ENCODE measurements around the gene CCDC33. TPM values are rescaled to one million over a fixed set of nuclear protein-coding genes. Genes with fewer than 3 reads are reported as not detected.

The CCDC33 gene
- total RNA-seq, 4 donors from 2014 or later = 1.4 to 2.8 (median 1.7) TPM

DNA sequence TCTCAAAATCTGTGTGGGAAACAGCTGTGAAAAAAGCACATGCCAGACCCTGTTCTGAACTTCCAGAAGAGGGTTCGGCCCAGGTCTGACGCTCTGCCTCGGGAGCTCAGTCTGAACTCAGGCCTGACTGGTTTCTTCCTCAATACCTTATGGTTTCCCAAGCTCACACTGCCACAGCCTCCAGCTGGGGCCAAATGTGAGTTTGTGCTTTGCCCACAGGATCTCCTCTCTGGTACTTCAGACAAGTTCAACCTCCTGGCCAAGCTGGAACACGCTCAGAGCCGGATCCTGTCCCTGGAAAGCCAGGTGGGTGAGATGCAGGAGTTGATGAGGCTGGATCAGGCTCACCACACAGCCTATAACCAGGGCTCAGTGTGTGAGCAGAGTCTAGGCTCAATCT, 97.5 kb downstream of the CCDC33 start:
- H3K4me1 ChIP-seq = no peaks in the 10 kb centered on the region
- no peak overlapping the region for H3K4me3 ChIP-seq
- H3K27me3 ChIP-seq = no peaks in the 10 kb centered on the region
- no peak overlapping the region for H3K27ac ChIP-seq
- intact Hi-C loops (cut with DNase I; ENCODE audit: low total_unique reads) = no loop called here
- no peaks in the 10 kb centered on the region for H3K9me3 ChIP-seq
- TF ChIP-seq, protein P1, sequence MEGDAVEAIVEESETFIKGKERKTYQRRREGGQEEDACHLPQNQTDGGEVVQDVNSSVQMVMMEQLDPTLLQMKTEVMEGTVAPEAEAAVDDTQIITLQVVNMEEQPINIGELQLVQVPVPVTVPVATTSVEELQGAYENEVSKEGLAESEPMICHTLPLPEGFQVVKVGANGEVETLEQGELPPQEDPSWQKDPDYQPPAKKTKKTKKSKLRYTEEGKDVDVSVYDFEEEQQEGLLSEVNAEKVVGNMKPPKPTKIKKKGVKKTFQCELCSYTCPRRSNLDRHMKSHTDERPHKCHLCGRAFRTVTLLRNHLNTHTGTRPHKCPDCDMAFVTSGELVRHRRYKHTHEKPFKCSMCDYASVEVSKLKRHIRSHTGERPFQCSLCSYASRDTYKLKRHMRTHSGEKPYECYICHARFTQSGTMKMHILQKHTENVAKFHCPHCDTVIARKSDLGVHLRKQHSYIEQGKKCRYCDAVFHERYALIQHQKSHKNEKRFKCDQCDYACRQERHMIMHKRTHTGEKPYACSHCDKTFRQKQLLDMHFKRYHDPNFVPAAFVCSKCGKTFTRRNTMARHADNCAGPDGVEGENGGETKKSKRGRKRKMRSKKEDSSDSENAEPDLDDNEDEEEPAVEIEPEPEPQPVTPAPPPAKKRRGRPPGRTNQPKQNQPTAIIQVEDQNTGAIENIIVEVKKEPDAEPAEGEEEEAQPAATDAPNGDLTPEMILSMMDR (IDR thresholded peaks at IDR 0.05) = no peak
- TF ChIP-seq POLR2A (IDR thresholded peaks at IDR 0.05) = no peak
- no peak for DNase-seq
- H3K36me3 ChIP-seq = no peaks in the 10 kb centered on the region

DNA sequence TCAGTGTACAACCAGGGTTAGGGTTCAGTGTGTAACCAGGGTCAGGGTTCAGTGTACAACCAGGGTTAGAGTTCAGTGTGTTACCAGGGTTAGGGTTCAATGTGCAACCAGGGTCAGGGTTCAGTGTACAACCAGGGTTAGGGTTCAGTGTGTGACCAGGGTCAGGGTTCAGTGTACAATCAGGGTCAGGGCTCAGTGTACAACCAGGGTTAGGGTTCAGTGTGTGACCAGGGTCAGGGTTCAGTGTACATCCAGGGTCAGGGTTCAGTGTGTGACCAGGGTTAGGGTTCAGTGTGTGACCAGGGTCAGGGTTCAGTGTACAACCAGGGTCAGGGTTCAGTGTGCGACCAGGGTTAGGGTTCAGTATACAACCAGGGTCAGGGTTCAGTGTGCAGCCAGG, 98.0 kb downstream of the CCDC33 start:
- intact Hi-C loops (cut with DNase I; ENCODE audit: low total_unique reads) = no loop called here
- DNase-seq = no peak
- no peaks in the 10 kb centered on the region for H3K27me3 ChIP-seq
- no peaks in the 10 kb centered on the region for H3K4me1 ChIP-seq
- no peaks in the 10 kb centered on the region for H3K36me3 ChIP-seq
- H3K27ac ChIP-seq = no peak overlapping the region
- no peak for TF ChIP-seq POLR2A (IDR thresholded peaks at IDR 0.05)
- TF ChIP-seq, protein P1 (IDR thresholded peaks at IDR 0.05) = no peak
- H3K9me3 ChIP-seq = no peaks in the 10 kb centered on the region
- no peak overlapping the region for H3K4me3 ChIP-seq

DNA sequence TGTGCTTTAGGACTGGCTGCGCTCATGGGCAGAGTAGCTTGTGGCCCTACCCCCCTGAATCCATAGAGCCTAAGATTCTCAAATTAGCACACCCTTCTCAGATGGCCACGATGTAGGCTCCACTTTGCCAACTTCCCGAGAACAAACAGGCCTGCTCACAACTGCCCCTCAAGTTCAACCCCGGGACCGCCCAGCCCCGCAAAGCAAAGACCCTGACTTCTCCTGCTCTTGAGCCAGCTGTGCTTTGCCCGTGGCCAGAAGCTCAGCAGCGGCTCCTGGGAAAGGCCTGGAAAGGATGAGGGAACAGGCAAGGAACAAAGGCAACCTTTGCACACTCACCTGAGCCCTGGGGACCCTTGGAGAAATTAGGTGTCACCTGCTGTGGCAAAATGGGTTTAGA, 99.3 kb downstream of the CCDC33 start:
- no peaks in the 10 kb centered on the region for H3K36me3 ChIP-seq
- H3K4me1 ChIP-seq = no peaks in the 10 kb centered on the region
- no peak overlapping the region for H3K4me3 ChIP-seq
- intact Hi-C loops (cut with DNase I; ENCODE audit: low total_unique reads) = no loop called here
- TF ChIP-seq, protein P1 (IDR thresholded peaks at IDR 0.05) = no peak
- TF ChIP-seq POLR2A (IDR thresholded peaks at IDR 0.05) = no peak
- no peak for DNase-seq
- no peaks in the 10 kb centered on the region for H3K9me3 ChIP-seq
- no peak overlapping the region for H3K27ac ChIP-seq
- no peaks in the 10 kb centered on the region for H3K27me3 ChIP-seq

DNA sequence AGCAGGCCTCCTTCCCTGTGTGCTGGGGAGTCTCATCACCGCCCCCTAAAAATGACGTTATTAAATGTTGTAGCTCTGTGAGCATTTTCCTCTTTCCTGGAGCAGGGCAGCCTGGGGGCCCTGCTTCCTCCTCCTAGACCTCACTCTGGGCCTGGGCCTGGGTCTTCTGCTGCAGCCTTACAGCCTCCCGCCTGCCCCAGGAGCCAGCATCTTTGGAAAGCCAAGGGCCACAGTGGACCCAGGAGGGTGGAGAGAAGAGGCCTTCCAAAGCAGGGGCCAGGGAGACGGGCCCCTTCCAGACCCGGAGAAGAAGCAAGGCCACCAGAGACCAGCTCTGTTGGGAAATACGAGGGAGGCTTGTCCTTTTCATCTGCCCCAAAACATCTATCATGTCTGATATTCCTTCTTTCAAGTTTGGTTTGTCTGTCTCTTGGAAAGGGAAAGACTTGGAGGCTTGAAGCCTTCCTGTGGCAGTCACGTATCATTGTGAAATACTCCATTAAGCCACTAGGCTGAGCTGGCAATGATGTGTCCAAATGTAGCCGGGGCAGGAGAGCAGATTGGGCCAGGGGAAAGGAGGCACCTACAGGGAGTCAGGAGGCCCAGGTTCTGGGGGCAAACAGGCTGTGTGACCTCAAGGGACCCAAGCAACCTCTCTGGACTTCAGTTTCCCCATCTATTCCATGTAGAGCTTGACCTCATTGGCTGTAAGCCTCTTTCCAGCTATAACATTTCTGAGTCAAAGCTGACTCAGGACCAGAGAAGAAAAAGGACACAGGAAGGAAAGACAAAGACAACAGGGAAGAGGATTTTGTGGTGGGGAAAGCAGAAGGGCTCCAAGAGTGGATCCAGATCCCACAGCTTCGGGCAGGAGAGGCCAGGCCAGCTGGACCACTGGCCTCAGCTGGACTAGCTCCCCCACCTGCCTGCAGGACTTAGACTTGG, 100.2 kb downstream of the CCDC33 start:
- Histone ChIP-seq H3K4me3 (no peak overlapping the region), H3K9me3 (no peaks in the 10 kb centered on the region), H3K36me3 (no peaks in the 10 kb centered on the region), H3K4me1 (no peaks in the 10 kb centered on the region), H3K27me3 (no peaks in the 10 kb centered on the region), H3K27ac (no peak overlapping the region)
- intact Hi-C loops (cut with DNase I; ENCODE audit: low total_unique reads) = no loop called here
- DNase-seq = no peak
- TF ChIP-seq POLR2A (IDR thresholded peaks at IDR 0.05) = no peak
- TF ChIP-seq, protein P1 (IDR thresholded peaks at IDR 0.05) = no peak

DNA sequence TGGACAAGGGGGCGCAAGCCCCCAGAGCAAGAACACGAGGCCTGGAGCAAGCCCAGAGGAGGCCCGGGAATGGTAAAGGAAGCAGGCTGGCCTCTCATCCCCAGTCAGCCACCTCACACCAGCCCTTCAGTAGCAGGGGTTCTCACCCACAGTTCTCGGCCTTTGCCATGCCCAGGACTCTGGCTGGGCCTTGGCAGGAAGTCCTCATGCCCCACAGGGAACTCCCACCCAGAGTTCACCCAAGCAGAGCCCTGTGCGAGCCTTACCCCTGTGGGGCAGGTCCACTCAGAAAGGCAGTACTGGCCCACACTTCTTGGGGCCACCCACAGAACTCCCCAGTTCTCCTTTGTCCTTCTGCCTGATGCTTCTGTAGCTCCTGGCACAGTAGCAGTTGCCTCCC, 101.0 kb downstream of the CCDC33 start:
- no peaks in the 10 kb centered on the region for H3K27me3 ChIP-seq
- H3K36me3 ChIP-seq = no peaks in the 10 kb centered on the region
- H3K4me3 ChIP-seq = no peak overlapping the region
- H3K9me3 ChIP-seq = no peaks in the 10 kb centered on the region
- no peak for TF ChIP-seq POLR2A (IDR thresholded peaks at IDR 0.05)
- TF ChIP-seq, protein P1 (IDR thresholded peaks at IDR 0.05) = no peak
- no peak for DNase-seq
- intact Hi-C loops (cut with DNase I; ENCODE audit: low total_unique reads) = no loop called here
- H3K4me1 ChIP-seq = no peaks in the 10 kb centered on the region
- no peak overlapping the region for H3K27ac ChIP-seq

All from uterus (tissue), 4 donors.